OCI-LY7 (cell line): ENCODE results near the gene COL23A1.

Experiments used
- EZH2phosphoT487 ChIP-seq: fragments of 200-600 bp; sonication (generic); IDR thresholded peaks from 2 replicates; pipeline ENCODE4 v1.6.1; 2018; ENCODE audit warnings: low read depth, borderline replicate concordance, mild to moderate bottlenecking, mixed run types, antibody characterized with exemption, low read length, moderate library complexity, mixed read lengths
- TF ChIP-seq, protein P1 (sequence below): fragments of 200-600 bp; sonication (generic); conservative IDR thresholded peaks from 2 replicates; pipeline ENCODE4 v1.5.1; 2014; ENCODE audit warnings: mild to moderate bottlenecking, antibody characterized with exemption, low read length, moderate library complexity, mixed read lengths

DNA sequence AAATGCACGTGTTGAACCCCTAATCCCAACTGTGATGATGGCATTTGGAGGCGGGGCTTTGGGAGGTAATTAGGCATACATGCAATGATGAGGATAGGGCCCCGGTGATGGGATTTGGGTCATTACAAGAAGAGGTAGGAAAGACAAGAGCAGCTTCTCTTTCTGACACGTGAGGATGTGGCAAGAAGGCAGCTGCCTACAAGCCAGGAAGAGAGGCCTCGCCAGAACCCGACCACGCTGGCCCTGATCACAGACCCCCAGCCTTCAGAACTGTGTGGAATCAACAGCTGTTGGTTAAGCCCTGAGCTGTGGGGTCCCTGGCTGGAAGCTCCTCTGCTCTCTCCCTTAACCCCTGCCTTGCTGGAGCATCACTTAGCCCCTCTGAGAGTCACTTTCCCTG, 57.5 kb downstream of the COL23A1 start:
- TF ChIP-seq, protein P1, sequence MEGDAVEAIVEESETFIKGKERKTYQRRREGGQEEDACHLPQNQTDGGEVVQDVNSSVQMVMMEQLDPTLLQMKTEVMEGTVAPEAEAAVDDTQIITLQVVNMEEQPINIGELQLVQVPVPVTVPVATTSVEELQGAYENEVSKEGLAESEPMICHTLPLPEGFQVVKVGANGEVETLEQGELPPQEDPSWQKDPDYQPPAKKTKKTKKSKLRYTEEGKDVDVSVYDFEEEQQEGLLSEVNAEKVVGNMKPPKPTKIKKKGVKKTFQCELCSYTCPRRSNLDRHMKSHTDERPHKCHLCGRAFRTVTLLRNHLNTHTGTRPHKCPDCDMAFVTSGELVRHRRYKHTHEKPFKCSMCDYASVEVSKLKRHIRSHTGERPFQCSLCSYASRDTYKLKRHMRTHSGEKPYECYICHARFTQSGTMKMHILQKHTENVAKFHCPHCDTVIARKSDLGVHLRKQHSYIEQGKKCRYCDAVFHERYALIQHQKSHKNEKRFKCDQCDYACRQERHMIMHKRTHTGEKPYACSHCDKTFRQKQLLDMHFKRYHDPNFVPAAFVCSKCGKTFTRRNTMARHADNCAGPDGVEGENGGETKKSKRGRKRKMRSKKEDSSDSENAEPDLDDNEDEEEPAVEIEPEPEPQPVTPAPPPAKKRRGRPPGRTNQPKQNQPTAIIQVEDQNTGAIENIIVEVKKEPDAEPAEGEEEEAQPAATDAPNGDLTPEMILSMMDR, result no peak
- TF ChIP-seq EZH2phosphoT487, result no peak
